Measurements from ENCODE around the gene NBEAL2.

The NBEAL2 gene

GRCh38 chr3:46989146-46989810 is 9.8 kb downstream of the NBEAL2 start:
- no peak for DNase-seq

- no peak for DNase-seq
Measured at GRCh38 chr3:46990573-46991374, 11.3 kb downstream of the NBEAL2 start.

- DNase-seq: no peak
Measured at GRCh38 chr3:46991406-46992165, 12.1 kb downstream of the NBEAL2 start.

DNA sequence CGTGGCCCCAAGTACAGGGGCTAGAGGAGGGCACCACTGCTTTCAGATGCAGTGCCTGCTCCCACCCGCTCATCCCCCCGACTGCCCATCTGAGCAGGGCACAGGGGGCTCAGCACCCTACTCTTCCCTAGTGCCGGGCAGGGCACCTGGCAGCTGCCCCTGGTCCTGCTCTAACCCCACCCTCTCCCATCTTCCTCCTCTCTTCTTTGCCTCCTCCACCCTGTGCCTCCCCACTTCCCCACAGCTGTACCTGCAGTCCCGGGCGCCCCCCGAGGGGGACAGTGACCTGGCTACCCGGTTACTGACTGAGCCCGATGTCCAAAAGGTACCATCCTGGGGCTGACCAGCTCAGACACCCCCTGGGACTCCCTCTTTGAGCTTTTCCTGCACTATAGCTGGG is 12.8 kb downstream of the NBEAL2 start:
- DNase-seq: no peak

GRCh38 chr3:46993292-46993691 is 13.8 kb downstream of the NBEAL2 start:
- no peak for DNase-seq

DNA sequence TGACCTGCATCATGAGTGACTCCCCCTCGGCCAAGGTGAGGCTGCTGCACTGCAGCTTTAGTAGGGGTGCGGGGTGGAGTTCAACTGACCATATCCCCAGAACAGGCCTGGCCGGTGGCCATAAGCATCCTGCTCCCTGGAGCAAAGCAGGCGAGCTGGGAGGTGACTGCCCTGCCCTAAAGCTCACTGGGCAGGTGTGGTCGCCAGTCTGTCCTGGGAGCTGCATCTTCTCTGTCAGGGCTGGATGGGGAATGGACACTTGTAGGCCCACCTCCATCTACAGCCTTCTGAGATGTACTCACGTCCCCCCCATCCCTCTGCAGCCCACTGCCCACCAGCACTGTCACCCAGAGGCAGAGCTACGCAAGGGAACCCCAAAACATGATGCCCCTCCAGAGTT is 14.5 kb downstream of the NBEAL2 start:
- no peak for DNase-seq

DNA sequence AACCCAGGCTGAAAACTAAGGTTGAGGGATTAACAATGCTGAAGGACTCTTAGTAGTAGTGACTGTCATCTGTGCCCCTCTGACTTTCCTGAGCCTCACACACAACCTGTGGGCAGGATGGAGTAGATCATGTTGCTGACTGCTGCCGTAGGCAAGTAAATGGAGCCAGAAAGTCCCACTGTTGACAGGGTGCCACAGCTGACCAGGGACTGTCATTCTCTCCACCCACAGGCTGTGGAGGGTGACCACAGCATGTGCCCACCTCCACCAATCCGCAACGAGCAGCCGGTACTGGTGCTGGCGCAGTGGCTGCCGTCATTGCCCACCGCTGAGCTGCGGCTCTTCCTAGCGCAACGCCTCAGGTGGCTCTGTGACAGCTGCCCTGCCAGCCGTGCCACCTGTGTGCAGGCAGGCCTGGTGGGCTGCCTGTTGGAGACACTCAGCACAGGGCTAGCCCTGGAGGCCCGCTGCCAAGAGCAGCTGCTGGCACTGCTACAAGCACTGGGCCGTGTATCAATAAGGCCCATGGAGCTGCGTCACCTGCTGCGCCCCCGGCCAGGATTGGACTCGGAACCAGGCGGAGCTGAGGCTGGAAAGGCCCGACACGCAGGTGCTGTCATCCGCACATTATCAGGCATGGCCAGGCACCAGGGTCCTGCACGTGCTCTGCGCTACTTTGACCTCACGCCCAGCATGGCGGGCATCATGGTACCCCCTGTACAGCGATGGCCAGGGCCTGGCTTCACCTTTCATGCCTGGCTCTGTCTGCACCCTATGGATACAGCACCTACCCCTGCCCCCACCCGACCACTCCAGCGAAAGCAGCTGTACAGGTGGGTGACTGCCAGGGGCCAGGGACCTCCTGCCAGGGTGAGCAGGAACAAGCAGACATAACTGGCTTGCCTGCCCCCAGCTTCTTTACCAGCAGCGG is 15.6 kb downstream of the NBEAL2 start:
- DNase-seq: no peak

- DNase-seq: no peak
Measured at GRCh38 chr3:46995901-46996562, 16.6 kb downstream of the NBEAL2 start.

DNA sequence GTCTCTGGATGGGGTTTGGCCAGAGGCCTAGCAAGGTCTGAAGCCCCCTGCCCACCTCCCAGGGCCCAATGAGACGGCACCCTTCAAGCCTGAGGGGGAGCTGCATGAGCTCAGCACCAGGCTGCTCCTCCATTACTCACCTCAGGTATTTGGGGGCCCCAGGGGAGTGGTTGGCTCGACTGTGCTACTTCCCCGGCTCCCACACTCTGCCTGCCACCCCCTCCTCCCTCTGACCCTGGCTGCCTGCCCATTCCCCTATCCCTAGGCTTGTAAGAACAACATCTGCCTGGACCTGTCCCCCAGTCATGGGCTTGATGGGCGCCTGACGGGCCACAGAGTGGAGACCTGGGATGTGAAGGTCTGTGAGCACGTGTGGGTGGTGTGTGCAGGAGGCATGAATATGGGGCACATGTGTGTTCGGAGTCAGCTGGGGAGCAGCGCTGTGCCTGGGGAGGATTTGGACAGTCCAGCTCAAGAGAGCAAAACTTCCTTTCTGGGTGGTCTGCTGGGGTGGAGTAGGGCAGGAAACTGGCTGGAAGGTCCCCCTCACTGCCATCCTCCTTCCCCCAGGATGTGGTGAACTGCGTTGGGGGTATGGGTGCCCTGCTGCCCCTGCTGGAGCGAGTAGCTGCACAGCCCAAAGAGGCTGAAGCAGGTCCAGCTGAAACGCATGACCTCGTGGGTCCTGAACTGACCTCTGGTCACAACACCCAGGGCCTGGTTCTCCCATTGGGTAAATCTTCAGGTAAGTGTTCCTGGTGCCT is 17.4 kb downstream of the NBEAL2 start:
- DNase-seq: no peak

- no peak for DNase-seq
Measured at GRCh38 chr3:46997453-46998091, 18.1 kb downstream of the NBEAL2 start.

DNA sequence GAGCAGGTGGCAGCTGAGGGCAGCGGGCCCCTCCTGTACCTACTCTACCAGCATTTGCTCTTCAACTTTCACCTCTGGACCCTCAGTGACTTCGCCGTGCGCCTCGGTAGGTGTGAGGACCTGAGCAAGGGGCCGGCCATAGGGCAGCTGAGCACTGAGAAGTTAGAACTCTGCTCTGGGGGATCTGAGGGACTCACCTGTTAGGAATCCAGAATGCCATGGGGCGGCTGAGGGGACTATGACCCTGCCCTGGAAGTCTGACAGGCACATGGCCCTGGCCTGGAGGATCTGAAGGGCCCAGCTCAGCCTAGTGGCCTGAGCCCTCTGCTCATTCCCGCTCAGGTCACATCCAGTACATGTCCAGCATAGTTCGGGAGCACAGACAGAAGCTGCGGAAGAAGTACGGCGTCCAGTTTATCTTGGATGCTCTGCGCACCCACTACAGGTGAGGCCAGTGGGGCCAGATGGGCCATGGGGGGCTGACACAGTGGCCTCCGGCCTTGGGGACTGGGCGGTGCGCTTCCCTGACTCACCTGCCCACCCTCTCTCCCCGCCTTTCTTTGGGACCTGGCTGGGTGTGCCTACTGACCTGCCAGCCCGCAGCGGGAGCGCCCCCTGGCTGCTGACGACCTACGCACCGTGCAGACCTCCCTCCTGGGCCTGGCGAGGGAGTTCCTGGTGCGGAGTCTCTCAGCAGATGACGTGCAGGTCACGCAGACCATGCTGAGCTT is 18.8 kb downstream of the NBEAL2 start:
- DNase-seq: no peak

DNA sequence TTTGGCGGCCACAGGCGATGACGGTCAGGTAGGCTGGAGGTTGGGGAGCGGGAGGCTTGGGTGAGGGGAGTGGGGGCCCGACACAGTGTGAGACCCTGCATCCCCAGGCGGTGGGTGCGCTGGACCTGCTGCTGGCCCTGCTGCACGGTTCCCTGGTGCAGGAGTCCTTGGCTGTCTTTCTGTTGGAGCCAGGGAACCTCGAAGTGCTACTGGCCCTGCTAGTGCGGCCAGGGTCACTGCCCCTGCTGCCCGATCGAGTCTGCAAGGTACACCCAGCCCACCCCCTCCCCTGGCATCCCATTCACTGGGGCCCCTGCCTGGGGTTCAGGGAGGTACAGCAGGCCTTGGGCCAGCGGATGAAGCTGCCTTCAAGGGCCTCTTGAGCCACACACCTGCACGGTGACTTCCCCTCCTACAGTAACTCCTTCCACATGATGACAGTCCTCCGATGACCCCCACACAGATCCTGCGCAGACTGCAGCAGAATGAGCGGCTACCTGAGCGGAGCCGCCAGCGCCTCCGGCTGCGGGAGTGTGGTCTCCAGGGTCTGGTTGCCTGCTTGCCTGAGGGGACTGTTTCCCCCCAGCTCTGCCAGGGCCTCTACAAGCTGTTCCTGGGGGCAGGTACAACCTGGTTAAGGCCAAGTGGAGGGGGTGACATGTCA is 19.5 kb downstream of the NBEAL2 start:
- DNase-seq: no peak

DNA sequence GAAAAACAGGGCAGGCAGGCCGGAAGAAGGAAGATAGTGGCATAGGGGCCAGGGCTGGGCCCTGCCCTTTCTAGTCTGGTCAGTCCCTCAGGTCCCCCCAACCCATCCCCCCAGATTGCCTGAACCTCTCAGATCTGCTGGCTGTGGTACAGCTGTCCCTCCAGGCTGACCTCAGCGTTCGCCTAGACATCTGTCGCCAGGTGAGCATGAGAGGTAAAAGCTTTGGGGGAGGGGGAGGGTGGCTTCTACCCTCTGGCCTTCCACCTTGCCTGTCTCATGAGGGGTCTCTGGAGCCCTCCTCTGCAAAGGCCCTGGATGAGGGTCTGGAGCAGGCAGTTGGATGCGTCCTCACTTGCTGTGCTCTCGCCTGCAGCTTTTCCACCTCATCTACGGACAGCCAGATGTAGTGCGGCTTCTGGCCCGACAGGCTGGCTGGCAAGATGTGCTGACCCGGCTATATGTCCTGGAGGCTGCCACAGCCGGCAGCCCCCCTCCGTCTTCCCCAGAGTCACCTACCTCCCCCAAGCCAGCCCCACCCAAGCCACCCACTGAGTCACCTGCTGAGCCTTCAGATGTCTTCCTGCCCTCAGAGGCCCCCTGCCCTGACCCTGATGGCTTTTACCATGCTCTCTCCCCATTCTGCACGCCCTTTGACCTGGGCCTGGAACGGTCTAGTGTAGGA is 20.2 kb downstream of the NBEAL2 start:
- no peak for DNase-seq

DNA sequence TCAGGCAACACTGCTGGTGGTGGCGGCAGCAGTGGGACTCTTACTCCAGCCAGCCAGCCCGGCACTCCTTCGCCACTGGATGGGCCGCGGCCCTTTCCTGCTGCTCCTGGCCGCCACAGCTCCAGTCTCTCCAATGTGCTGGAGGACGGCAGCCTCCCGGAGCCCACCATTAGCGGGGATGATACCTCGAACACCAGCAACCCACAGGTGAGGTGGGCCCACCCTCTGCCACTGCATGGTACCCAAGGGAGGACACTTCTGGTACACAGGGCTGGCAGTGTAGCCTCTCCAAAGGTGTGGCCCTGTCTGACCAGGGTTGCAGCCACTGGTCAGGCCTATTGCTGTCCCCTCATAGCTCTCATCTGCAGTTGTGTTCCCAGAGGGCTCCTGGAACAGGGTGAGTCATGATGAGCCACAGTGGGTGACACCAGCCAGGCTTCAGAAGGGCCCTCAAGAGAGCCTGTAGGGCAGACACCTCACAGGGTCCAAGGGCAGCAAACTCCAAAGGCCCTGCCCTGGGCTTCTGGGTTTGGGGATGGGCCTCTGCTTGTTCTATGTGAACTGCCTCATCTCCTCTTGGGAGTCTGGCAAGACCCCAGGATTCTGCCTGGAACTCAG is 20.8 kb downstream of the NBEAL2 start:
- no peak for DNase-seq

DNA sequence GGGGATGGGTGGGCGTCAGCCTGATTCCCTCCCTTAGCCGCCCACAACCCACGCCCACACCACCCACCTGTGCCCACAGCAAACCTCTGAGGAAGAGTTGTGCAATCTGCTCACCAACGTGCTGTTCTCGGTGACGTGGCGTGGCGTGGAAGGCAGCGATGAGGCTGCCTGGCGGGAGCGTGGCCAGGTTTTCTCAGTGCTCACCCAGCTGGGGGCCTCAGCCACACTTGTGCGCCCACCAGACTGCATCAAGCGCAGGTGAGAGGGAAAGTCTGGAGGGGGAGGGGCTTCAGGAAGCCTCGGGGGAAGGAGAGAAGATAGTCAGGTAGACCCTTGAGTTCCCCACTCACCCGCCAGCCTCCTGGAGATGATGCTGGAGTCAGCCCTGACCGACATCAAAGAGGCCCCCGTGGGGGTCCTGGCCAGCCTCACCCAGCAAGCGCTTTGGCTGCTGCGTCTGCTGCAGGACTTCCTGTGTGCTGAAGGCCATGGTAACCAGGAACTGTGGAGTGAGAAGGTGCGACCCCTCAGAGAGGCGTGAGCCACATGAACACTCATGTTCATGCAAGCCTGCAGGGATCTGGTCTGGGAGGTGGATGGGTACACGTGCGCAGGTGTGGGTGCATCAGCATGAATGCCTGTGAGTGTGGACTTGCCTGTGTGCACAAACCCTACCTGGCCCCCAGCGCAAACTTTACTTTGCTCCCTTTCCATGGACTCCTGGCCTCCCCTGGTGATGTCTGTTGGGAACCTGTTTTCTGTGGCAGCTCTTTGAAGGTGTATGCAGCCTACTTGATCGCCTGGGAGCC is 21.7 kb downstream of the NBEAL2 start:
- DNase-seq: no peak

DNA sequence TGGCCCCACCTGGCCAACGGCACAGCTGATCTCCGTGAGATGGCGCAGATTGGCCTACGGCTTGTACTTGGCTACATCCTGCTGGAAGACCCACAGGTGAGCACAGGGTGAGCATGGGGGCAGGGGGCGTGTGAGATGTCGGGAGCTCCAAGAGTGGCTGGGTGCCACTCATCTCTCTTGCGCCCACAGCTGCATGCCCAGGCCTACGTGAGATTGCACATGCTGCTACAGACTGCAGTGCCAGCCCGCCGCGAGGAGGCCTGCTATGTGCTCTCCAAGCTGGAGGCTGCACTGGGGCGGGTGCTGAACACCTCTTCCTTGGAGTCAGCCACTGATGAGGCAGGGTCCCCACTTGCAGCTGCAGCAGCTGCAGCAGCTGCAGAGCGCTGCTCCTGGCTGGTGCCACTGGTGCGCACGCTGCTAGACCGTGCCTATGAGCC is 22.3 kb downstream of the NBEAL2 start:
- no peak for DNase-seq
